HG03095 (cell line): Measurements from ENCODE around the gene HECTD1.
A peak's percentile ranks its signal among the peaks of the same experiment; 100 is the strongest.
"Not testable (repeated sequence)": the region's sequence is repeated elsewhere in the genome, so short reads cannot be mapped to it uniquely, and the experiment has no call there.

Source experiments
- ATAC-seq: cut with Tn5 transposase; IDR thresholded peaks from one replicate; pipeline ENCODE4 v1.9.1; 2021; ENCODE audit warnings: moderate library complexity; ENCODE audit not compliant: unreplicated experiment

The HECTD1 gene

GRCh38 chr14:31096255-31096654, 111.3 kb downstream of the HECTD1 start:
- ATAC-seq: no peak

GRCh38 chr14:31095817-31096216, 111.8 kb downstream of the HECTD1 start:
- not testable (repeated sequence) for ATAC-seq

GRCh38 chr14:31093884-31094839, 113.4 kb downstream of the HECTD1 start:
- ATAC-seq: not testable (repeated sequence)

GRCh38 chr14:31092160-31092708, 115.4 kb downstream of the HECTD1 start:
- ATAC-seq: no peak

- ATAC-seq: no peak
These were observed 116.5 kb downstream of the HECTD1 start for GRCh38 chr14:31090883-31091764.

- ATAC-seq: not testable (repeated sequence)
These were observed 121.1 kb downstream of the HECTD1 start for GRCh38 chr14:31086466-31086865.

- no peak for ATAC-seq
These were observed 122.6 kb downstream of the HECTD1 start for GRCh38 chr14:31085027-31085426.

- ATAC-seq: peak; percentile 73
These were observed 123.2 kb downstream of the HECTD1 start for GRCh38 chr14:31084385-31084784.

- ATAC-seq: no peak
These were observed 123.8 kb downstream of the HECTD1 start for GRCh38 chr14:31083781-31084180.

GRCh38 chr14:31080484-31080883, 127.1 kb downstream of the HECTD1 start:
- no peak for ATAC-seq

- no peak for ATAC-seq
These were observed 127.5 kb downstream of the HECTD1 start for GRCh38 chr14:31080056-31080455.

GRCh38 chr14:31078766-31079165, 128.8 kb downstream of the HECTD1 start:
- ATAC-seq: no peak

GRCh38 chr14:31075144-31075543, 132.4 kb downstream of the HECTD1 start:
- ATAC-seq: no peak

- no peak for ATAC-seq
These were observed 136.4 kb downstream of the HECTD1 start for GRCh38 chr14:31071151-31071550.

- no peak for ATAC-seq
These were observed 137.2 kb downstream of the HECTD1 start for GRCh38 chr14:31070431-31070830.

- no peak for ATAC-seq
These were observed 138.2 kb downstream of the HECTD1 start for GRCh38 chr14:31069343-31069742.

- no peak for ATAC-seq
These were observed 139.4 kb downstream of the HECTD1 start for GRCh38 chr14:31068235-31068634.

GRCh38 chr14:31062908-31063307, 144.7 kb downstream of the HECTD1 start:
- not testable (repeated sequence) for ATAC-seq

- ATAC-seq: no peak
These were observed 147.2 kb downstream of the HECTD1 start for GRCh38 chr14:31060253-31060875.

GRCh38 chr14:31059152-31059924, 148.3 kb downstream of the HECTD1 start:
- no peak for ATAC-seq
